GM18951 (cell line): ENCODE data around the gene AGPAT1.

Experiments
- POLR2A ChIP-seq: IDR thresholded peaks from 4 replicates; pipeline ENCODE4 v1.6.1; 2011; ENCODE audit warnings: mild to moderate bottlenecking; ENCODE audit not compliant: insufficient read length, insufficient read depth; ENCODE audit errors: extremely low read depth
- in situ Hi-C: fragments of 300-500 bp; cut with MboI; formaldehyde crosslinking; loops from one replicate; pipeline ENCODE4 v1.12.0; 2022; ENCODE audit warnings: low sequenced_read_pairs, mixed read lengths, inconsistent platforms; ENCODE audit not compliant: unreplicated experiment

AGPAT1 gene

GRCh38 chr6:32177788-32178546 lies 2.1 kb upstream of the AGPAT1 start, which contains the start of gene RNF5:
Gene RNF5 (plus strand): TSS chr6:32178405. CDS start chr6:32178512, 107 bp downstream.
- TF ChIP-seq POLR2A: peak; percentile 40
- in situ Hi-C loops: no loop called here

- TF ChIP-seq POLR2A: peak; percentile 45
- in situ Hi-C loops: no loop called here
Observed at GRCh38 chr6:32177183-32177787, 1.4 kb upstream of the AGPAT1 start.

GRCh38 chr6:32176476-32177182 lies 745 bp upstream of the AGPAT1 start:
- TF ChIP-seq POLR2A: no peak

GRCh38 chr6:32175322-32175710 lies 568 bp downstream of the AGPAT1 start:
- TF ChIP-seq POLR2A: no peak
- in situ Hi-C loops: no loop called here

More at GRCh38 chr6:32176476-32177182, 745 bp upstream of the AGPAT1 start:
- in situ Hi-C loops: no loop called here

- in situ Hi-C loops: no loop called here
- no peak for TF ChIP-seq POLR2A
Observed at GRCh38 chr6:32174416-32174815, 1.5 kb downstream of the AGPAT1 start.

- in situ Hi-C loops: no loop called here
- no peak for TF ChIP-seq POLR2A
Observed at GRCh38 chr6:32173051-32173727, 2.7 kb downstream of the AGPAT1 start.

GRCh38 chr6:32171234-32171633 lies 4.7 kb downstream of the AGPAT1 start:
- in situ Hi-C loops: no loop called here
- no peak for TF ChIP-seq POLR2A

- in situ Hi-C loops: no loop called here
- TF ChIP-seq POLR2A: no peak
Observed at GRCh38 chr6:32170294-32170693, 5.6 kb downstream of the AGPAT1 start.

- no peak for TF ChIP-seq POLR2A
- in situ Hi-C loops: no loop called here
Observed at GRCh38 chr6:32168807-32169591, 6.9 kb downstream of the AGPAT1 start.

- in situ Hi-C loops: no loop called here
- TF ChIP-seq POLR2A: no peak
Observed at GRCh38 chr6:32168350-32168749, 7.5 kb downstream of the AGPAT1 start.

GRCh38 chr6:32167761-32168262 lies 8.1 kb downstream of the AGPAT1 start:
- in situ Hi-C loops: no loop called here
- no peak for TF ChIP-seq POLR2A

GRCh38 chr6:32167154-32167760 lies 8.6 kb downstream of the AGPAT1 start:
- TF ChIP-seq POLR2A: no peak

More at GRCh38 chr6:32167154-32167760, 8.6 kb downstream of the AGPAT1 start:
- in situ Hi-C loops: no loop called here
